Mammary epithelial cell (primary cell): ENCODE results near the gene SCAI.

Experiments
- CTCF ChIP-seq, 2 donors: IDR thresholded peaks in 1 of 2; conservative IDR thresholded peaks in 1 of 2; 2 replicates each; pipeline ENCODE4 v1.5.1; 2011 to 2012; ENCODE audit warnings: inconsistent platforms in 2 of 2, low read length in 2 of 2, mild to moderate bottlenecking in 2 of 2, control low read depth in 1 of 2, low read depth in 1 of 2; ENCODE audit not compliant: insufficient read depth in 1 of 2; ENCODE audit errors: extremely low read depth in 1 of 2
- EZH2 ChIP-seq: IDR thresholded peaks from 2 replicates; pipeline ENCODE4 v1.6.1; 2012; ENCODE audit warnings: low read length, inconsistent platforms, borderline replicate concordance

- TF ChIP-seq CTCF (conservative IDR thresholded peaks at IDR 0.05 in 1 of 2, IDR thresholded peaks at IDR 0.05 in 1 of 2; ENCODE audit: extremely low read depth in 1 of 2, insufficient read depth in 1 of 2, low read depth in 1 of 2, low read length in 2 of 2) (no peak), EZH2 (no peak)
These were observed 7.3 kb upstream of the SCAI start for GRCh38 chr9:125150349-125151245.
